Measurements from ENCODE around the gene SCN9A.
A peak's percentile ranks its signal among the peaks of the same experiment; 100 is the strongest.

GRCh38 chr2:166147883-166148282 is 227.9 kb downstream of the SCN9A start:
- no peak for TF ChIP-seq CTCF (IDR thresholded peaks at IDR 0.05; ENCODE audit: insufficient read depth, low read length)
- no peak for TF ChIP-seq GABPA (IDR thresholded peaks at IDR 0.05; ENCODE audit: low read depth)
- peak; percentile 72 for TF ChIP-seq REST (IDR thresholded peaks at IDR 0.05; ENCODE audit: insufficient replicate concordance, low read depth)
- TF ChIP-seq POLR2AphosphoS5 (IDR thresholded peaks at IDR 0.05; ENCODE audit: low read depth): no peak
- TF ChIP-seq SPI1 (IDR thresholded peaks at IDR 0.05; ENCODE audit: borderline replicate concordance, low read depth): no peak
